Tibial artery (tissue), 4 donors: Measurements from ENCODE around the gene NHLRC2.

Experiments
- DNase-seq, 2 donors: peaks; one replicate each; pipeline ENCODE4 v3.0.0-alpha.2; 2019
- H3K27ac ChIP-seq, 2 donors: fragments of 200-600 bp; sonication (generic) in 1 of 2; 1 replicate in 1 of 2; 2 replicates in 1 of 2; pipeline ENCODE4 v1.5.1; 2018 to 2019; ENCODE audit warnings: mild to moderate bottlenecking in 1 of 2
- H3K27me3 ChIP-seq, 2 donors: fragments of 200-600 bp; sonication (generic) in 1 of 2; one replicate each; pipeline versions ENCODE4 v1.5.1 to v1.6.0; 2016 to 2019
- H3K36me3 ChIP-seq, 3 donors: fragments of 200-600 bp; sonication (generic) in 2 of 3; one replicate each; pipeline ENCODE4 v1.5.1; 2016 to 2019; ENCODE audit warnings: mild to moderate bottlenecking in 2 of 3
- H3K4me1 ChIP-seq, 4 donors: fragments of 200-600 bp; sonication (generic) in 2 of 4; 1 replicate in 3 of 4; 2 replicates in 1 of 4; pipeline ENCODE4 v1.5.1; 2016 to 2019
- H3K4me3 ChIP-seq, 2 donors: fragments of 200-600 bp; sonication (generic) in 1 of 2; 1 replicate in 1 of 2; 2 replicates in 1 of 2; pipeline ENCODE4 v1.5.1; 2018 to 2019; ENCODE audit warnings: mild to moderate bottlenecking in 2 of 2
- H3K9me3 ChIP-seq, 3 donors: fragments of 200-600 bp; sonication (generic) in 1 of 3; one replicate each; pipeline ENCODE4 v1.5.1; 2016 to 2019
- CTCF ChIP-seq, 2 experiments: fragments of 200-600 bp in 1 of 2; fragments of 450-650 bp in 1 of 2; IDR thresholded peaks; one replicate each; pipeline ENCODE4 v1.5.1; 2017 to 2019; ENCODE audit warnings: antibody characterized with exemption in 2 of 2, mild to moderate bottlenecking in 1 of 2, moderate library complexity in 1 of 2
- intact Hi-C: fragments of 100-400 bp; cut with DNase I; formaldehyde crosslinking; loops from one replicate; pipeline ENCODE4 v1.15.0; 2023; ENCODE audit warnings: low total_unique reads

NHLRC2 gene

GRCh38 chr10:113916053-113916452 lies 61.6 kb downstream of the NHLRC2 start:
- intact Hi-C loops: no loop called here
- no peak overlapping the region for H3K4me3 ChIP-seq
- DNase-seq: no peak
- H3K36me3 ChIP-seq: peaks cover 3 to 26% (median 4%) of the 10 kb centered on the region in 3 donors
- no peaks in the 10 kb centered on the region for H3K4me1 ChIP-seq
- no peaks in the 10 kb centered on the region for H3K9me3 ChIP-seq
- no peak for TF ChIP-seq CTCF (IDR thresholded peaks at IDR 0.05)
- no peaks in the 10 kb centered on the region for H3K27me3 ChIP-seq
- no peak overlapping the region for H3K27ac ChIP-seq

DNA sequence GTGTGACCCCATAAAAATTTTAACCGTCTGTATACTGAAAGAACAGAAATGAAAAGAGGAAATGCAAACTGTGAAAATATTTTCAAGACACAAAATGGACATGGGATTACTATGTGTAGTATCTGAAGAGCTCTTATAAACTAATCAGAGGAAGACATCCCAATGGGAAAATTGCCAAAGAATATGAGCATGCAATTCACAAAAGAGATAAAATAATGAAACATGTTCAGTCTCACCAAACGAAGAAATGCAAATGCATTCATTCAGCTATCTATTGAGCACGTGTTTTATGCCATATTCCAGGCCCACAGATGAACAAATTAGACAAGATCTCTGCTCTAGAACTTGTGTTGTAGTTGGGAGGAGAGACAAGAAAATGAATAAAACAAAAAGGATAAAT lies 63.2 kb downstream of the NHLRC2 start:
- intact Hi-C loops: no loop called here
- no peak for TF ChIP-seq CTCF (IDR thresholded peaks at IDR 0.05)
- H3K4me1 ChIP-seq: peaks cover 0 to 1% (median 0%) of the 10 kb centered on the region in 4 donors
- no peak for DNase-seq
- no peak overlapping the region for H3K27ac ChIP-seq
- peaks cover 3 to 17% (median 4%) of the 10 kb centered on the region in 3 donors for H3K36me3 ChIP-seq
- no peaks in the 10 kb centered on the region for H3K9me3 ChIP-seq
- H3K4me3 ChIP-seq: no peak overlapping the region
- H3K27me3 ChIP-seq: no peaks in the 10 kb centered on the region

GRCh38 chr10:113920114-113920513 lies 65.7 kb downstream of the NHLRC2 start:
- H3K27me3 ChIP-seq: no peaks in the 10 kb centered on the region
- peaks cover 0 to 6% (median 0%) of the 10 kb centered on the region in 4 donors for H3K4me1 ChIP-seq
- DNase-seq: no peak
- H3K4me3 ChIP-seq: no peak overlapping the region
- H3K27ac ChIP-seq: no peak overlapping the region
- peaks cover 0 to 6% (median 0%) of the 10 kb centered on the region in 3 donors for H3K9me3 ChIP-seq
- H3K36me3 ChIP-seq: peaks cover 0 to 4% (median 4%) of the 10 kb centered on the region in 3 donors
- no peak for TF ChIP-seq CTCF (IDR thresholded peaks at IDR 0.05)
- intact Hi-C loops: no loop called here

GRCh38 chr10:113920875-113921274 lies 66.4 kb downstream of the NHLRC2 start:
- no peak overlapping the region for H3K27ac ChIP-seq
- peaks cover 0 to 6% (median 0%) of the 10 kb centered on the region in 4 donors for H3K4me1 ChIP-seq
- DNase-seq: no peak
- H3K36me3 ChIP-seq: peaks cover 0 to 4% (median 4%) of the 10 kb centered on the region in 3 donors
- H3K4me3 ChIP-seq: no peak overlapping the region
- H3K27me3 ChIP-seq: no peaks in the 10 kb centered on the region
- intact Hi-C loops: no loop called here
- H3K9me3 ChIP-seq: peaks cover 0 to 6% (median 0%) of the 10 kb centered on the region in 3 donors
- no peak for TF ChIP-seq CTCF (IDR thresholded peaks at IDR 0.05)

DNA sequence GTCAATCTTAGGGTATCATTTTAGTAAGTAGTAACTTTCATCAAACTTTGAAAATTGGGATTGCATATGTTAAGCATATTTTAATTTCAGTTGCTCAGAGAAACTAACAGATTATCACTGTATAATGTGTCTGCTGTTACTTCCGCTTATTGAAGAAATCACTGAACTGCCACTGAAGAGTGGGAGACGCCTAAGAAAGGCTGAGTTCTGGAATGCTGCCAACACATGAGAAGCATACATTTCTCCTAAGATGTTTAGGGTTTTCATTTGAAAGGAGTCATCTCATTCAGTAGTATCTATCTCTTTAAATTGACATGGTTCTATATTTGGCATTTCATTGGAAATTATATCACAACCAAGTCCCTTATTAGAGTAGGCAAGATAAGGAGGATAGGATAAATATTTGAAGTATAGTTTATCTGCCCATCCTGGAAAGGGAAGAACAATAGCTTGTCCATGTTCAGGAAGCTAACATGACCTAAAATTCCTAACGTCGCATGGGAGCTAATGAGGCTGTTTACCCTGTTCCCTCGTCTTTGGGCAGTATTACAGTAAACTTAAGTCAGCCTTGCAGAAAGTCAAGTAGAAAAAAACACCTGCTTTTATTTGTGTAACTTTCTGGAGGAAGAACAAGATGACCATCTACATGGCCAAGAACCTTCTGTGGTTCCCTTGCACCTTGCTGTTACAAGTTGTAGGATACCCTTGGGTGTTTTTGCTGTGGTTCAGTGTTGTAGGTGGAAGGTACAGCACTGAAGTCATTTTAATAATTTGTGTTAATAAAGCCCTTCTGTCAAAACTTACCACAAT lies 67.3 kb downstream of the NHLRC2 start:
- no peak for DNase-seq
- H3K4me3 ChIP-seq: no peak overlapping the region
- TF ChIP-seq CTCF (IDR thresholded peaks at IDR 0.05): no peak
- peaks cover 0 to 6% (median 0%) of the 10 kb centered on the region in 4 donors for H3K4me1 ChIP-seq
- H3K27ac ChIP-seq: no peak overlapping the region
- peaks cover 0 to 4% (median 4%) of the 10 kb centered on the region in 3 donors for H3K36me3 ChIP-seq
- intact Hi-C loops: no loop called here
- peaks cover 0 to 6% (median 0%) of the 10 kb centered on the region in 3 donors for H3K9me3 ChIP-seq
- H3K27me3 ChIP-seq: no peaks in the 10 kb centered on the region
